Upper lobe of right lung (tissue), 1 donor: ENCODE results near the gene LAIR1. TPM values are rescaled to one million over a fixed set of nuclear protein-coding genes. Genes with fewer than 3 reads are reported as not detected.

Experiments
- ATAC-seq: fragments of 200-7000 bp; cut with Tn5 transposase; one replicate; pipeline ENCODE4 v1.9.1; 2020; ENCODE audit warnings: mild to moderate bottlenecking, moderate library complexity
- DNase-seq: peaks from one replicate; pipeline ENCODE4 v3.0.0-alpha.2; 2020
- H3K27ac ChIP-seq: fragments of 200-600 bp; one replicate; pipeline ENCODE4 v1.8.0; 2022
- H3K27me3 ChIP-seq: fragments of 200-600 bp; one replicate; pipeline ENCODE4 v1.8.0; 2022; ENCODE audit warnings: mild to moderate bottlenecking
- H3K36me3 ChIP-seq: fragments of 200-600 bp; one replicate; pipeline ENCODE4 v1.8.0; 2022
- H3K4me1 ChIP-seq: fragments of 200-600 bp; one replicate; pipeline ENCODE4 v1.8.0; 2022
- H3K4me3 ChIP-seq: fragments of 200-600 bp; one replicate; pipeline ENCODE4 v1.8.0; 2022; ENCODE audit warnings: mild to moderate bottlenecking
- H3K9me3 ChIP-seq: fragments of 200-600 bp; one replicate; pipeline ENCODE4 v1.8.0; 2022
- intact Hi-C: fragments of 100-400 bp; cut with DNase I; formaldehyde crosslinking; loops from one replicate; pipeline ENCODE4 v1.11.0; 2022
- long read RNA-seq: library from polyadenylated mRNA; unstranded; transcript quantifications from one replicate; pipeline ENCODE4 v2.0.0, GENCODE V29; 2021
- total RNA-seq: library from RNA; stranded (reverse); fragmentation: NEBNext Ultra II Directional; extraction: Animal tissue kit (Norgen Biotek cat#: 25700); gene quantifications from one replicate; pipeline ENCODE4 v1.2.1, GENCODE V29; 2021
- TF ChIP-seq, protein P1 (sequence below): fragments of 200-600 bp; IDR thresholded peaks from one replicate; pipeline ENCODE4 v1.8.0; 2022; ENCODE audit warnings: antibody characterized with exemption
- donor health status: DM: no; HTN: yes; CAD: no; lungs with severe emphysema.

LAIR1 gene, protein sequence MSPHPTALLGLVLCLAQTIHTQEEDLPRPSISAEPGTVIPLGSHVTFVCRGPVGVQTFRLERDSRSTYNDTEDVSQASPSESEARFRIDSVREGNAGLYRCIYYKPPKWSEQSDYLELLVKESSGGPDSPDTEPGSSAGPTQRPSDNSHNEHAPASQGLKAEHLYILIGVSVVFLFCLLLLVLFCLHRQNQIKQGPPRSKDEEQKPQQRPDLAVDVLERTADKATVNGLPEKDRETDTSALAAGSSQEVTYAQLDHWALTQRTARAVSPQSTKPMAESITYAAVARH
- total RNA-seq, result 87.8 TPM
- long read RNA-seq, full-length matches to known transcripts, result 68 of 111 reads
- long read RNA-seq, partial matches to known transcripts, result 10 of 111 reads
- long read RNA-seq, other reads (novel, unspliced or antisense), result 33 of 111 reads

DNA sequence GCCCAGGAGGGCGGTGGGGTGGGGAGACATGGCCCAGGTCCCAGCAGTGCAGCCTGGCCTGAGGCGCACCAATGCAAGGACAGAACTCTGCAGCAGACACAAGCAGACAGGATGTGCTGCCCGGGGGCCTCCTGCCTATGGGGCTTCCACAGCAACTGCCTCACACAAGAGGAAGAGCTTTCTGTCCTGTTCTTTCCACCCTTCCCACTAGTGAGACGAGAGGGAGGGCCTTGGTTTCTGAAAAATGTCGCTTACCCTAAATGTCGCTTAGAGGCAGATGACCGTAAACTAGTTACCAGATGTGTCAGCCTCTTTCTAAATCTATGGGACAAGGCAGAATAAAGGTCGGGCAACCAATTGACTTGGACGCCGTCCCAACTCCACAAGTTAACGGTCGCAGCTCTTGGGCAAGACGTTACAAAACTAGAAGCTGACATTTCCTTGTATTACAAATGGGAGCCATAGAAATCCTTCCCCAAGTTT lies at the start of gene LAIR1:
LAIR1 (minus strand) TSS at position 157 of the 483 bp plus-strand sequence; CDS start at position 30, 127 bp downstream.
- TF ChIP-seq, protein P1, sequence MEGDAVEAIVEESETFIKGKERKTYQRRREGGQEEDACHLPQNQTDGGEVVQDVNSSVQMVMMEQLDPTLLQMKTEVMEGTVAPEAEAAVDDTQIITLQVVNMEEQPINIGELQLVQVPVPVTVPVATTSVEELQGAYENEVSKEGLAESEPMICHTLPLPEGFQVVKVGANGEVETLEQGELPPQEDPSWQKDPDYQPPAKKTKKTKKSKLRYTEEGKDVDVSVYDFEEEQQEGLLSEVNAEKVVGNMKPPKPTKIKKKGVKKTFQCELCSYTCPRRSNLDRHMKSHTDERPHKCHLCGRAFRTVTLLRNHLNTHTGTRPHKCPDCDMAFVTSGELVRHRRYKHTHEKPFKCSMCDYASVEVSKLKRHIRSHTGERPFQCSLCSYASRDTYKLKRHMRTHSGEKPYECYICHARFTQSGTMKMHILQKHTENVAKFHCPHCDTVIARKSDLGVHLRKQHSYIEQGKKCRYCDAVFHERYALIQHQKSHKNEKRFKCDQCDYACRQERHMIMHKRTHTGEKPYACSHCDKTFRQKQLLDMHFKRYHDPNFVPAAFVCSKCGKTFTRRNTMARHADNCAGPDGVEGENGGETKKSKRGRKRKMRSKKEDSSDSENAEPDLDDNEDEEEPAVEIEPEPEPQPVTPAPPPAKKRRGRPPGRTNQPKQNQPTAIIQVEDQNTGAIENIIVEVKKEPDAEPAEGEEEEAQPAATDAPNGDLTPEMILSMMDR, result no peak
- Histone ChIP-seq H3K27ac (peak within 1 kb of the TSS; percentile 80), H3K4me3 (peak within 1 kb of the TSS; percentile 40), H3K36me3 (no peaks in the 10 kb centered on the region), H3K4me1 (no peaks in the 10 kb centered on the region), H3K27me3 (no peaks in the 10 kb centered on the region), H3K9me3 (no peaks in the 10 kb centered on the region)
- intact Hi-C loops, result no loop called here
- ATAC-seq (peak; percentile 87), DNase-seq (peak; percentile 76)

DNA sequence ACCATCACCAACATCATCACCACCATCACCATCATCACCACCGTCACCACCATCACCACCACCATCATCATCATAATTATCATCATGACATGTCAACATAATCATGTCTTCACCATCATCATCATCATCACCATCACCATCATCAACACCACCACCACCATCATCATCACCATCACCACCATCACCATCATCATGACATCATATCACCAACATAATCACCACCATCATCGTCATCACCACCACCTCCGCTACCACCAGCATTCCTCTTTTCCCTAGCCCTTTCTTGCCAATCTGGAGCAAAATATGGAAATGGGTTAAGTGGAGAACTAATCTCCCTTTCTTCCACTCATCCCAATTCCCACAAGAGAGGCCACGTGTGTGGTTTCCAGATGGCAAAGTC lies 49.4 kb upstream of the LAIR1 start:
- intact Hi-C loops, result no loop called here
- ATAC-seq (no peak), DNase-seq (no peak)
- Histone ChIP-seq H3K27me3 (peaks cover 68% of the 10 kb centered on the region), H3K27ac (no peak overlapping the region), H3K9me3 (no peaks in the 10 kb centered on the region), H3K4me3 (no peak overlapping the region), H3K4me1 (no peaks in the 10 kb centered on the region), H3K36me3 (no peaks in the 10 kb centered on the region)
- TF ChIP-seq, protein P1, result no peak

DNA sequence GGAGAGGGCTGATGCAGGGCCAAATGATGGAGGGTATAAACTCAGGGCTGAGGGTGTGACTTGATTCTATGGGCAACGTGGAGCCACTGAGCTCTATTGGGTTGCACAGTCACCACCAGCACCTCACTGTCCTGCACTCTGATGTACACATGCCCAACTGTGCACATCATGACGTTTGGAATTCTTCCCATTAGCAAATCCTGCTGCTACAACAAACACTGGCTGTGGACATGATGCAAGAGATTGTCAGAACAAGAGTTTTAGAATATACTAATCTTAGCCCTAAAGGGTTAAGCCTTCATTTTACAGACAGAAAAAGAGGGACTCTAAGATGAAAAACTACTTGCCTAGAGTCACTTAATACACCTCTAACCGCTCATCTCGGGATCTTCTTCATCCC lies 48.1 kb upstream of the LAIR1 start:
- Histone ChIP-seq H3K4me1 (no peaks in the 10 kb centered on the region), H3K4me3 (no peak overlapping the region), H3K27ac (no peak overlapping the region), H3K36me3 (no peaks in the 10 kb centered on the region), H3K9me3 (no peaks in the 10 kb centered on the region), H3K27me3 (peaks cover 59% of the 10 kb centered on the region)
- TF ChIP-seq, protein P1, result no peak
- intact Hi-C loops, result no loop called here
- ATAC-seq (no peak), DNase-seq (no peak)

DNA sequence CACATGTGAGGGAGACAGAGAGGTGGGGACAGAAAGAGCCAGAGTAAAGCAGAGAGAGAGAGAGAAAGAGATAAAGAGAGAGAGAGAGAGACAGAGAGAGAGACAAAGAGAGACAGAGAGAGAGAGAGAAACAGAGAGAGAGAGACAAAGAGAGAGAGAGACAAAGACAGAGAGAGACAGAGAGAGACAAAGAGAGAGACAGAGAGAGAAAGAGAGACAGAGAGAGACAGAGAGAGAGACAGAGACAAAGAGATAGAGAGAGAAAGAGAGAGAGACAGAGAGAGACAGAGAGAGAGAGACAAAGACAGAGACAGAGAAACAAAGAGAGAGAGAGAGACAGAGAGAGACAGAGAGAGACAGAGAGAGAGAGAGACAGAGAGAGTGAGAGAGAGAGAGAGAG lies 46.3 kb upstream of the LAIR1 start:
- Histone ChIP-seq H3K27ac (no peak overlapping the region), H3K9me3 (no peaks in the 10 kb centered on the region), H3K27me3 (peaks cover 42% of the 10 kb centered on the region), H3K4me1 (no peaks in the 10 kb centered on the region), H3K36me3 (no peaks in the 10 kb centered on the region), H3K4me3 (no peak overlapping the region)
- ATAC-seq (no peak), DNase-seq (no peak)
- intact Hi-C loops, result no loop called here
- TF ChIP-seq, protein P1, result no peak

DNA sequence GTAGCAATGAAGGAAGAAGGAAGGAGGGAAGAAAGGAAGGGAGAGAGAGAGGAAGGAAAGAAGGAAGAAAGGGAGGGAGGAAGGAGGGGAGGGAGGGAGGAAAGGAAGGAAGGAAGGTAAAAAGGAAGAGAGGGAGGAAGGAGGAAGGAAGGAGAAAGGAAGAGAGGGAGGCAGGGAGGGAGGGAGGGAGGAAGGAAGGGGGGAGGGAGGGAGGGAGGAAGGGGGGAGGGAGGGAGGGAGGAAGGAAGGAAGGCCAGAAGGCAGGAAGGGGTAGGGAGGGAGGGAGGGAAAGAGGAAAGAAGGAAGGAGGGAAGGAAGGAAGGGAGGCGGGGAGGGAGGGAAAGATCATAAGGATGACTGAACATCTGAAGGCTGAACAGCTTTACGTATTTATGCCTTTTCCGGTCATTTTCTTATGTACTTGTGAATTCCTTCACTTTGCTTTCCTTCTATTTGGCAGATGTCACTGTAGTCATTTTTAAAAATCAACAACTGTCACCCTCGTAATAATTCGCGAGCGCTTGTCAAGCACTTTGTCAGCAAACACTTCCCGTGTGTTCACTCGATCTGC lies 43.8 kb upstream of the LAIR1 start:
- Histone ChIP-seq H3K4me3 (no peak overlapping the region), H3K27ac (no peak overlapping the region), H3K36me3 (no peaks in the 10 kb centered on the region), H3K27me3 (peaks cover 23% of the 10 kb centered on the region), H3K9me3 (no peaks in the 10 kb centered on the region), H3K4me1 (no peaks in the 10 kb centered on the region)
- intact Hi-C loops, result no loop called here
- TF ChIP-seq, protein P1, result no peak
- ATAC-seq (no peak), DNase-seq (no peak)
